ENCODE results near the gene MUC4. TPM values are rescaled to one million over a fixed set of nuclear protein-coding genes. Genes with fewer than 3 reads are reported as not detected.
A peak's percentile ranks its signal among the peaks of the same experiment; 100 is the strongest.
"Not testable (repeated sequence)": the region's sequence is repeated elsewhere in the genome, so short reads cannot be mapped to it uniquely, and the experiment has no call there.

MUC4 gene
- total and polyA plus RNA-seq, 10 of the 15 experiments (the other 5 are each of a cell fraction or from before 2014, with no cell fraction given) = 0.02 to 0.46 (median 0.27) TPM; not detected in 4

GRCh38 chr3:195714380-195715011, 97.2 kb downstream of the MUC4 start:
- H3K27me3 ChIP-seq (replicated peaks in 1 of 2; ENCODE audit: control insufficient read depth in 2 of 2, insufficient read depth in 2 of 2, low read length in 1 of 2) = no peaks in the 10 kb centered on the region

GRCh38 chr3:195713150-195713549, 98.6 kb downstream of the MUC4 start:
- WGBS (ENCODE audit: insufficient coverage, insufficient replicate concordance, low lambda C conversion rate, missing lambda C conversion rate) = 42% methylated on average over 6 of the region's 9 CpGs
- in situ Hi-C loops (cut with MboI); H3K27me3 ChIP-seq (replicated peaks in 1 of 2; ENCODE audit: control insufficient read depth in 2 of 2, insufficient read depth in 2 of 2, low read length in 1 of 2); BruUV-seq (replicated peaks); ATAC-seq; FAIRE-seq; H3K36me3 ChIP-seq (ENCODE audit: control insufficient read depth in 2 of 2, insufficient read depth in 2 of 2, low read length in 1 of 2); DNase-seq (ENCODE audit: low read depth, low spot score); H3K4me2 ChIP-seq (ENCODE audit: control insufficient read depth, insufficient read depth); H3K4me1 ChIP-seq (ENCODE audit: control insufficient read depth, insufficient read depth, low read length); H2AFZ ChIP-seq (ENCODE audit: control insufficient read depth, low read depth, low read length); RAD21 ChIA-PET (ENCODE audit: unreplicated experiment); H3K9me3 ChIP-seq (replicated peaks; ENCODE audit: control insufficient read depth, insufficient read depth, low read length); POLR2A ChIA-PET; H4K20me1 ChIP-seq (ENCODE audit: control insufficient read depth, insufficient read depth); SMC1A ChIA-PET (ENCODE audit: uncharacterized antibody, unreplicated experiment); H3K4me3 ChIP-seq; H3K9ac ChIP-seq (ENCODE audit: control insufficient read depth, insufficient read depth, low read length); intact Hi-C loops (cut with micrococcal nuclease; ENCODE audit: unreplicated experiment); CTCF ChIA-PET; H3K79me2 ChIP-seq (ENCODE audit: control insufficient read depth, insufficient read depth, low read length); H3K27ac ChIP-seq (ENCODE audit: control insufficient read depth, insufficient read depth): not testable (repeated sequence)

More at GRCh38 chr3:195714380-195715011, 97.2 kb downstream of the MUC4 start:
- no peak overlapping the region for H3K4me2 ChIP-seq (ENCODE audit: control insufficient read depth, insufficient read depth)
- H3K27ac ChIP-seq (ENCODE audit: control insufficient read depth, insufficient read depth) = no peak overlapping the region
- no peak overlapping the region for H3K4me3 ChIP-seq
- FAIRE-seq (no peak), DNase-seq (ENCODE audit: low read depth, low spot score) (no peak), ATAC-seq (no peak)
- ChIA-PET CTCF (no interaction called here), SMC1A (ENCODE audit: uncharacterized antibody, unreplicated experiment) (no interaction called here), RAD21 (ENCODE audit: unreplicated experiment) (no interaction called here), POLR2A (no interaction called here)
- no TSS peak for BruUV-seq (replicated peaks)
- no peaks in the 10 kb centered on the region for H3K4me1 ChIP-seq (ENCODE audit: control insufficient read depth, insufficient read depth, low read length)
- in situ Hi-C loops (cut with MboI) (no loop called here), intact Hi-C loops (cut with micrococcal nuclease; ENCODE audit: unreplicated experiment) (loop anchor here (5.0 kb wide), 1 partner anchor 97 kb away; no protein-coding TSS in a partner anchor)
- H4K20me1 ChIP-seq (ENCODE audit: control insufficient read depth, insufficient read depth) = no peaks in the 10 kb centered on the region
- 57% methylated on average over 6 of the region's 6 CpGs for WGBS (ENCODE audit: insufficient coverage, insufficient replicate concordance, low lambda C conversion rate, missing lambda C conversion rate)
- no peak for TF ChIP-seq CREB1 (IDR thresholded peaks at IDR 0.05; ENCODE audit: low read depth)
- H3K9ac ChIP-seq (ENCODE audit: control insufficient read depth, insufficient read depth, low read length) = no peak overlapping the region
- no peak overlapping the region for H2AFZ ChIP-seq (ENCODE audit: control insufficient read depth, low read depth, low read length)
- H3K9me3 ChIP-seq (replicated peaks; ENCODE audit: control insufficient read depth, insufficient read depth, low read length) = no peaks in the 10 kb centered on the region
- H3K79me2 ChIP-seq (ENCODE audit: control insufficient read depth, insufficient read depth, low read length) = no peaks in the 10 kb centered on the region
- H3K36me3 ChIP-seq (ENCODE audit: control insufficient read depth in 2 of 2, insufficient read depth in 2 of 2, low read length in 1 of 2) = no peaks in the 10 kb centered on the region

GRCh38 chr3:195712535-195712910, 99.2 kb downstream of the MUC4 start:
- intact Hi-C loops (cut with micrococcal nuclease; ENCODE audit: unreplicated experiment); H2AFZ ChIP-seq (ENCODE audit: control insufficient read depth, low read depth, low read length); H3K27me3 ChIP-seq (replicated peaks in 1 of 2; ENCODE audit: control insufficient read depth in 2 of 2, insufficient read depth in 2 of 2, low read length in 1 of 2); FAIRE-seq; SMC1A ChIA-PET (ENCODE audit: uncharacterized antibody, unreplicated experiment); BruUV-seq (replicated peaks); H3K9ac ChIP-seq (ENCODE audit: control insufficient read depth, insufficient read depth, low read length); H3K27ac ChIP-seq (ENCODE audit: control insufficient read depth, insufficient read depth); H3K79me2 ChIP-seq (ENCODE audit: control insufficient read depth, insufficient read depth, low read length); CTCF ChIA-PET; H4K20me1 ChIP-seq (ENCODE audit: control insufficient read depth, insufficient read depth); in situ Hi-C loops (cut with MboI); H3K36me3 ChIP-seq (ENCODE audit: control insufficient read depth in 2 of 2, insufficient read depth in 2 of 2, low read length in 1 of 2); RAD21 ChIA-PET (ENCODE audit: unreplicated experiment); DNase-seq (ENCODE audit: low read depth, low spot score); H3K9me3 ChIP-seq (replicated peaks; ENCODE audit: control insufficient read depth, insufficient read depth, low read length); H3K4me1 ChIP-seq (ENCODE audit: control insufficient read depth, insufficient read depth, low read length); H3K4me3 ChIP-seq; H3K4me2 ChIP-seq (ENCODE audit: control insufficient read depth, insufficient read depth): not testable (repeated sequence)
- POLR2A ChIA-PET = interaction anchor here (0.7 kb wide), 1 partner anchor 27 kb away, joined by 5 read pairs; no protein-coding TSS in a partner anchor
- peak; percentile 25; the same call in 2 of the 3 replicates for ATAC-seq
- 74% methylated on average over 6 of the region's 8 CpGs for WGBS (ENCODE audit: insufficient coverage, insufficient replicate concordance, low lambda C conversion rate, missing lambda C conversion rate)

Measured in GM12878 (cell line).